ENCODE results near the gene MALT1. TPM values are rescaled to one million over a fixed set of nuclear protein-coding genes. Genes with fewer than 3 reads are reported as not detected.

Gene MALT1
- total RNA-seq, 4 donors from 2014 or later = 18.5 to 45.6 (median 30.1) TPM

GRCh38 chr18:58690259-58690658 lies 19.0 kb downstream of the MALT1 start:
- ATAC-seq (ENCODE audit: low FRiP score) = no peak

GRCh38 chr18:58691256-58691655 lies 20.0 kb downstream of the MALT1 start:
- DNase-seq (ENCODE audit: low spot score) (no peak), ATAC-seq (ENCODE audit: low FRiP score) (no peak)
- no peak for TF ChIP-seq CTCF (IDR thresholded peaks at IDR 0.05)

More at GRCh38 chr18:58690259-58690658, 19.0 kb downstream of the MALT1 start:
- TF ChIP-seq CTCF (IDR thresholded peaks at IDR 0.05) = no peak
- DNase-seq (ENCODE audit: low spot score) = no peak

- ATAC-seq (ENCODE audit: low FRiP score) = no peak
- TF ChIP-seq CTCF (IDR thresholded peaks at IDR 0.05) = no peak
Observed at GRCh38 chr18:58692422-58693185, 21.3 kb downstream of the MALT1 start.

GRCh38 chr18:58694221-58694620 lies 23.0 kb downstream of the MALT1 start:
- ATAC-seq (ENCODE audit: low FRiP score) (no peak), DNase-seq (ENCODE audit: low spot score) (no peak)
- TF ChIP-seq CTCF (IDR thresholded peaks at IDR 0.05) = no peak

More at GRCh38 chr18:58692422-58693185, 21.3 kb downstream of the MALT1 start:
- DNase-seq (ENCODE audit: low spot score) = no peak

GRCh38 chr18:58694720-58695468 lies 23.6 kb downstream of the MALT1 start:
- no peak for TF ChIP-seq CTCF (IDR thresholded peaks at IDR 0.05)
- DNase-seq (ENCODE audit: low spot score) = no peak
- ATAC-seq (ENCODE audit: low FRiP score) = no peak

GRCh38 chr18:58695772-58696171 lies 24.5 kb downstream of the MALT1 start:
- no peak for ATAC-seq (ENCODE audit: low FRiP score)
- TF ChIP-seq CTCF (IDR thresholded peaks at IDR 0.05) = no peak
- no peak for DNase-seq (ENCODE audit: low spot score)

Data from omental fat pad (tissue), 4 donors.